HFFc6 (cell line): ENCODE data around the gene SLC23A1. TPM values are rescaled to one million over a fixed set of nuclear protein-coding genes. Genes with fewer than 3 reads are reported as not detected.
"Not testable (repeated sequence)": the region's sequence is repeated elsewhere in the genome, so short reads cannot be mapped to it uniquely, and the experiment has no call there.

ENCODE experiments used
- DNase-seq: peaks from one replicate; pipeline ENCODE4 v3.0.0-alpha.2; 2018
- H3K27ac Mint-ChIP-seq: 2 replicates; pipeline ENCODE4 v1.8.0; 2020; ENCODE audit warnings: mild to moderate bottlenecking, mixed read lengths
- H3K27me3 Mint-ChIP-seq: 2 replicates; pipeline ENCODE4 v1.8.0; 2021; ENCODE audit warnings: mild to moderate bottlenecking, moderate library complexity, mixed read lengths; ENCODE audit not compliant: insufficient read depth
- H3K36me3 Mint-ChIP-seq: 2 replicates; pipeline ENCODE4 v1.8.0; 2021; ENCODE audit warnings: low read depth, mixed read lengths
- H3K4me1 Mint-ChIP-seq: 2 replicates; pipeline ENCODE4 v1.8.0; 2020; ENCODE audit warnings: low read depth, mixed read lengths
- H3K4me3 Mint-ChIP-seq: 2 replicates; pipeline ENCODE4 v1.8.0; 2020; ENCODE audit warnings: mild to moderate bottlenecking, moderate library complexity, mixed read lengths
- H3K9me3 Mint-ChIP-seq: 2 replicates; pipeline ENCODE4 v1.8.0; 2020; ENCODE audit warnings: mild to moderate bottlenecking, mixed read lengths
- CTCF ChIP-seq: fragments of 200-600 bp; sonication (generic); IDR thresholded peaks from 2 replicates; pipeline ENCODE4 v1.5.0; 2021; ENCODE audit warnings: antibody characterized with exemption, mild to moderate bottlenecking
- total RNA-seq, 6 experiments: library from RNA; stranded (reverse); fragmentation: NEBNext Ultra II Directional; extraction: Animal tissue kit (Norgen Biotek cat#: 25700); gene quantifications; 2 replicates in 1 of 6; 3 replicates in 5 of 6; pipeline ENCODE4 v1.2.3, GENCODE V29; 2021

The SLC23A1 gene
- total RNA-seq, 6 experiments from 2014 or later, result not detected

GRCh38 chr5:139410993-139411828 is 28.1 kb upstream of the SLC23A1 start:
- DNase-seq, result peak; percentile 14
- no peak for TF ChIP-seq CTCF
- Mint-ChIP-seq H3K27ac (peak overlapping the region; percentile 90), H3K9me3 (no peaks in the 10 kb centered on the region), H3K36me3 (peaks cover 5% of the 10 kb centered on the region; the same call in 1 of the 2 replicates), H3K4me3 (peak overlapping the region; percentile 39; the same call in 1 of the 2 replicates), H3K27me3 (no peaks in the 10 kb centered on the region), H3K4me1 (peaks cover 24% of the 10 kb centered on the region)

- no peaks in the 10 kb centered on the region for H3K9me3 Mint-ChIP-seq
- 0 out of 2 replicates have a peak, but pooled peaks cover 5% of the 10 kb centered on the region for H3K36me3 Mint-ChIP-seq
- no peak for TF ChIP-seq CTCF
- no peaks in the 10 kb centered on the region for H3K27me3 Mint-ChIP-seq
- no peak overlapping the region for H3K4me3 Mint-ChIP-seq
- no peak for DNase-seq
- H3K27ac Mint-ChIP-seq, result peak overlapping the region; percentile 90
- peaks cover 24% of the 10 kb centered on the region for H3K4me1 Mint-ChIP-seq
Measured at GRCh38 chr5:139410121-139410992, 27.3 kb upstream of the SLC23A1 start.

DNA sequence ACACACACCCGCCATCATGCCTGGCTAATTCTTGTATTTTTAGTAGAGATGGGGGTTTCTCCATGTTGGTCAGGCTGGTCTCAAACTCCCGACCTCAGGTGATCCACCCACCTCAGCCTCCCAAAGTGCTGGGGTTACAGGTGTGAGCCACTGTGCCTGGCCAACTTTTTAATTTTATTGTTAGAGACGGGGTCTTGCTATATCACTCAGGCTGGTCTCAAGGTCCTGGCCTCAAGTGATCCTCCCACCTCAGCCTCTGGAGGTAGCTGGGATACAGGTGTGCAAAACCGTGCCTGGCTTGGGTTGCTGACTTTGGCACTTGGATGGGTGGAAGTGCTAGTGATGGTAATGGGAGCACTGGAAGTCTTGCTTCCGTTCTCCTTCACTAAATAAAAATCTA is 26.0 kb upstream of the SLC23A1 start:
- H3K27me3 Mint-ChIP-seq, DNase-seq, H3K27ac Mint-ChIP-seq, H3K36me3 Mint-ChIP-seq, H3K9me3 Mint-ChIP-seq, H3K4me3 Mint-ChIP-seq: not testable (repeated sequence)
- peaks cover 30% of the 10 kb centered on the region for H3K4me1 Mint-ChIP-seq

DNA sequence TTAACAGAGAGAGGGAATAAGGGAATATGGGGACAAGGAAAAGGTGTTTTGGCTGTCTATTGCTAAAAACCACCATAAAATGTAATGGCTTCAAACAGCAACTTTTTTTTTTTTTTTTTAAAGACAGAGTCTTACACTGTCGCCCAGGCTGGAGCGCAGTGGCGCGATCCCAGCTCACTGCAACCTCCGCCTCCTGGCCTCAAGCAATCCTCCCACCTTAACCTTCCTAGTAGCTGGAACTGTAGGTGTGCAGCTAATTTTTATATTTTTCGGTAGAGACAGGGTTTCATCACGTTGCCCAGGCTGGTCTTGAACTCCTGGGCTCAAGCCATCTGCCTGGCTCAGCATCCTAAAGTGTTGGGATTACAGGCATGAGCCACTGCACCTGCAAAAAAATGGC is 25.1 kb upstream of the SLC23A1 start:
- 0 out of 2 replicates have a peak, but pooled peaks cover 5% of the 10 kb centered on the region for H3K36me3 Mint-ChIP-seq
- no peak overlapping the region for H3K27ac Mint-ChIP-seq
- no peak for TF ChIP-seq CTCF
- no peaks in the 10 kb centered on the region for H3K9me3 Mint-ChIP-seq
- no peak overlapping the region for H3K4me3 Mint-ChIP-seq
- DNase-seq, result no peak
- no peaks in the 10 kb centered on the region; the same call in 1 of the 2 replicates for H3K27me3 Mint-ChIP-seq
- H3K4me1 Mint-ChIP-seq, result peaks cover 36% of the 10 kb centered on the region

- TF ChIP-seq CTCF, result no peak
- peaks cover 43% of the 10 kb centered on the region for H3K4me1 Mint-ChIP-seq
- H3K4me3 Mint-ChIP-seq, result no peak overlapping the region
- H3K36me3 Mint-ChIP-seq, result no peaks in the 10 kb centered on the region
- no peak for DNase-seq
- no peak overlapping the region for H3K27ac Mint-ChIP-seq
- no peaks in the 10 kb centered on the region for H3K9me3 Mint-ChIP-seq
- H3K27me3 Mint-ChIP-seq, result peaks cover 1% of the 10 kb centered on the region
Measured at GRCh38 chr5:139407517-139407916, 24.4 kb upstream of the SLC23A1 start.
